Endodermal cell (in vitro differentiated cells): ENCODE results near the gene LSR. TPM values are rescaled to one million over a fixed set of nuclear protein-coding genes. Genes with fewer than 3 reads are reported as not detected.

Experiments used
- DNase-seq: peaks from one replicate; pipeline ENCODE4 v3.0.0-alpha.2; 2017
- H3K27ac ChIP-seq: 2 replicates; pipeline ENCODE4 v1.5.1; 2013; ENCODE audit warnings: mild to moderate bottlenecking, low read depth, low read length, moderate library complexity
- H3K27me3 ChIP-seq: 2 replicates; pipeline ENCODE4 v1.6.1; 2013; ENCODE audit warnings: mild to moderate bottlenecking, low read length, moderate library complexity; ENCODE audit not compliant: insufficient read depth, control insufficient read depth, poor library complexity, severe bottlenecking
- H3K36me3 ChIP-seq: 2 replicates; pipeline ENCODE4 v1.7.0; 2013; ENCODE audit warnings: mild to moderate bottlenecking, low read length, moderate library complexity; ENCODE audit not compliant: control insufficient read depth, insufficient read depth
- H3K4me1 ChIP-seq: one replicate; pipeline ENCODE4 v1.7.0; 2013; ENCODE audit warnings: low read length; ENCODE audit not compliant: control insufficient read depth, insufficient read depth
- H3K4me3 ChIP-seq: 2 replicates; pipeline ENCODE4 v1.5.1; 2013; ENCODE audit warnings: mild to moderate bottlenecking, low read length, moderate library complexity
- H3K9ac ChIP-seq: 2 replicates; pipeline ENCODE4 v1.6.1; 2013; ENCODE audit warnings: mild to moderate bottlenecking, low read length, moderate library complexity; ENCODE audit not compliant: poor library complexity, severe bottlenecking; ENCODE audit errors: extremely low read depth
- H3K9me3 ChIP-seq: 2 replicates; pipeline ENCODE4 v1.6.1; 2013; ENCODE audit warnings: mild to moderate bottlenecking, low read length, moderate library complexity; ENCODE audit not compliant: control insufficient read depth
- H3K27ac Mint-ChIP-seq: 2 replicates; pipeline ENCODE4 v1.8.0; 2020; ENCODE audit warnings: mixed read lengths
- H3K27me3 Mint-ChIP-seq: 2 replicates; pipeline ENCODE4 v1.8.0; 2021; ENCODE audit warnings: mild to moderate bottlenecking, mixed read lengths; ENCODE audit not compliant: insufficient read depth
- H3K36me3 Mint-ChIP-seq: 2 replicates; pipeline ENCODE4 v1.8.0; 2020; ENCODE audit warnings: low read depth, mixed read lengths
- H3K4me1 Mint-ChIP-seq: 2 replicates; pipeline ENCODE4 v1.8.0; 2020; ENCODE audit warnings: mixed read lengths
- H3K4me3 Mint-ChIP-seq: 2 replicates; pipeline ENCODE4 v1.8.0; 2020; ENCODE audit warnings: mild to moderate bottlenecking, moderate library complexity, mixed read lengths
- H3K9me3 Mint-ChIP-seq: 2 replicates; pipeline ENCODE4 v1.8.0; 2020; ENCODE audit warnings: mild to moderate bottlenecking, mixed read lengths
- WGBS, 2 experiments: methylation state at CpG; one replicate each; pipeline versions ENCODE4 v1.1.5 to v1.1.7; 2013; ENCODE audit warnings: missing lambda C conversion rate in 2 of 2, mixed read lengths in 1 of 2; ENCODE audit not compliant: insufficient coverage in 1 of 2, insufficient read length in 1 of 2; 5-methylcytosine and 5-hydroxymethylcytosine counted together
- total RNA-seq, 2 donors: library from RNA; stranded (reverse); fragmentation: NEBNext Ultra II Directional in 1 of 2; extraction: Animal tissue kit (Norgen Biotek cat#: 25700) in 1 of 2; gene quantifications; 2 replicates in 1 of 2; 3 replicates in 1 of 2; pipeline ENCODE4 v1.2.1, GENCODE V29; 2021
- TF ChIP-seq, protein P1 (sequence below): fragments of 200-600 bp; sonication (generic); conservative IDR thresholded peaks from 2 replicates; pipeline ENCODE4 v1.5.0; 2021; ENCODE audit warnings: antibody characterized with exemption, mild to moderate bottlenecking

The LSR gene
- total RNA-seq, 2 donors from 2014 or later: 112 to 170 TPM

DNA sequence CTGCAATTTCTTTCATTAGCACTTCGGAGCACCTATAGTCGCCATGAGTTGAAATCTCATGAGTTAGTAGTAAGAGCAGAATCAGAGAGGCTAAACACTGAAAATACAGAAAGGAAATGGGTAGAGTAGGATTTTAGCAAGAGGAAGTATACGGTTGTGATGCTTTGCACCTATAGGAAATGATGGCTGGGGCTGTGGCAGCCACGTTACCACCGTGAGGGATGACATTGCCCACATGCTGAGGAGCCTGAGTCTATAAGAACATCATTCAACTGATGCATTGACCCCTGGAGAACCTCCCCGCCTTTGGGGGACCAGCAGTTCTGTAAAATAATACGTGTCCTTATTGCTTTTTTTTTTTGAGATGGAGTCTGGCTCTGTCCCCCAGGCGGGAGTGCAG lies 40.7 kb upstream of the LSR start:
- Histone ChIP-seq H3K9me3 (no peaks in the 10 kb centered on the region), H3K4me1 (no peaks in the 10 kb centered on the region), H3K9ac (no peak overlapping the region), H3K4me3 (no peak overlapping the region), H3K27ac (no peak overlapping the region), H3K36me3 (no peaks in the 10 kb centered on the region), H3K27me3 (no peaks in the 10 kb centered on the region)
- peaks cover 11% of the 10 kb centered on the region for H3K4me1 Mint-ChIP-seq
- DNase-seq: no peak
- no peaks in the 10 kb centered on the region for H3K36me3 Mint-ChIP-seq
- H3K4me3 Mint-ChIP-seq: no peak overlapping the region
- no peaks in the 10 kb centered on the region for H3K9me3 Mint-ChIP-seq
- no peaks in the 10 kb centered on the region for H3K27me3 Mint-ChIP-seq
- TF ChIP-seq, protein P1, sequence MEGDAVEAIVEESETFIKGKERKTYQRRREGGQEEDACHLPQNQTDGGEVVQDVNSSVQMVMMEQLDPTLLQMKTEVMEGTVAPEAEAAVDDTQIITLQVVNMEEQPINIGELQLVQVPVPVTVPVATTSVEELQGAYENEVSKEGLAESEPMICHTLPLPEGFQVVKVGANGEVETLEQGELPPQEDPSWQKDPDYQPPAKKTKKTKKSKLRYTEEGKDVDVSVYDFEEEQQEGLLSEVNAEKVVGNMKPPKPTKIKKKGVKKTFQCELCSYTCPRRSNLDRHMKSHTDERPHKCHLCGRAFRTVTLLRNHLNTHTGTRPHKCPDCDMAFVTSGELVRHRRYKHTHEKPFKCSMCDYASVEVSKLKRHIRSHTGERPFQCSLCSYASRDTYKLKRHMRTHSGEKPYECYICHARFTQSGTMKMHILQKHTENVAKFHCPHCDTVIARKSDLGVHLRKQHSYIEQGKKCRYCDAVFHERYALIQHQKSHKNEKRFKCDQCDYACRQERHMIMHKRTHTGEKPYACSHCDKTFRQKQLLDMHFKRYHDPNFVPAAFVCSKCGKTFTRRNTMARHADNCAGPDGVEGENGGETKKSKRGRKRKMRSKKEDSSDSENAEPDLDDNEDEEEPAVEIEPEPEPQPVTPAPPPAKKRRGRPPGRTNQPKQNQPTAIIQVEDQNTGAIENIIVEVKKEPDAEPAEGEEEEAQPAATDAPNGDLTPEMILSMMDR: no peak
- 86 to 88% methylated on average over 6 to 8 of the region's 8 CpGs for WGBS, 2 experiments
- no peak overlapping the region for H3K27ac Mint-ChIP-seq

DNA sequence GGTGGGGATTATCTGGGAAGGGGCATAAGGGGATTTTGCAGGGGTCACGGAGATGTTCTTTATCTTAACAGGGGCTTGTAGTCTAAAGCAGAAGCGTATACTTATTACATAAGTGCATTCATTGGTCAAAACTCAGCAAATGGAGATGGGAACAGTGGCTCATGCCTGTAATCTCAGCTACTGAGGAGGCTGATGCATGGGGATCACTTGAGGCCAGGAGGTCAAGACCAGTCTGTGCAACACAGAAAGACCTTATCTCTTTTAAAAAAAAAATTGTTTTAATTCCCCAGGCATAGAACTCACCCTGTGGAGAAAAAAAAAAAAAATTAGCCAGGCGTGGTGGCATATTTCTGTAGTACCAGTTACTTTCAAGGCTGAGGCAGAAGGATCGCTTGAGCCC lies 39.2 kb upstream of the LSR start:
- Mint-ChIP-seq H3K27me3 (no peaks in the 10 kb centered on the region), H3K4me1 (peaks cover 10% of the 10 kb centered on the region), H3K4me3 (no peak overlapping the region), H3K9me3 (no peaks in the 10 kb centered on the region), H3K36me3 (no peaks in the 10 kb centered on the region), H3K27ac (no peak overlapping the region)
- peak; percentile 10 for DNase-seq
- TF ChIP-seq, protein P1: no peak
- Histone ChIP-seq H3K27me3 (no peaks in the 10 kb centered on the region), H3K9ac (no peak overlapping the region), H3K27ac (no peak overlapping the region), H3K4me1 (no peaks in the 10 kb centered on the region), H3K4me3 (no peak overlapping the region), H3K9me3 (no peaks in the 10 kb centered on the region), H3K36me3 (no peaks in the 10 kb centered on the region)
- 90 to 91% methylated on average over 4 of the region's 4 CpGs for WGBS, 2 experiments

DNA sequence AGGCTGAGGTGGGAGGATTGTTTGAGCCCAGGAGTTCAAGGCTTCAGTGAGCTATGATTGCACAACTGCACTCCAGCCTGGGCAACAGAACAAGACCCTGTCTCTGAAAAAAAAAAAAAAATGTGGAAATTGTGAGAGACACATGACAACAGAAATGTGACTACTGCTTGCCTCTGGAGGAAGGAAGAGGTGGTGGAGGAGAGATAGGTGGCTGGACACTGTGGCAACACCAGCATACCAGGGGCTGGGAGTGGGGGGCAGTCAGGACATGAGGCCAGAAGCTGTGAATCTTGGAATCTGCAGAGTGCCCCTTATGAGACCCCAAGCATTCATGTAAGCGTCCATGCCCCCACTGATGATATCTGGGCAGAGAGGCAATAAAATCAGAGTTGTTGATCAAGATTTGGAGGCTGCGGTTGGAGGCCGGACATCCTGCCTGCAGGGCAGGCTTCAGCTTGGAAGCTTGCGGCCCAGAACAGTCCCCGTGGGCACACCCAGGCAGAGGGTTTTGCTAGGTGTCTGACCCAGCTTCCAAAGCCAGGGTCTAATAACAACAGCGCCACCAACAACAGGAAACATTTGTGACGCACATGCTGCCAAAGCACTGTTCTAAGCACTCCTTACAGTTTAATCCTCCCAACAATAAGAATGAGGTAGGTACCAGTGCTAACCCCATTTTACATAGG lies 37.1 kb upstream of the LSR start:
- H3K27ac ChIP-seq: no peak overlapping the region
- no peaks in the 10 kb centered on the region for H3K9me3 ChIP-seq
- no peak overlapping the region for H3K9ac ChIP-seq
- Mint-ChIP-seq H3K36me3 (no peaks in the 10 kb centered on the region), H3K9me3 (no peaks in the 10 kb centered on the region), H3K4me1 (no peaks in the 10 kb centered on the region), H3K27ac (no peak overlapping the region), H3K27me3 (no peaks in the 10 kb centered on the region), H3K4me3 (no peak overlapping the region)
- TF ChIP-seq, protein P1: no peak
- no peaks in the 10 kb centered on the region for H3K36me3 ChIP-seq
- H3K27me3 ChIP-seq: no peaks in the 10 kb centered on the region
- 93 to 94% methylated on average over 4 to 7 of the region's 7 CpGs for WGBS, 2 experiments
- peak; percentile 17 for DNase-seq
- no peak overlapping the region for H3K4me3 ChIP-seq
- H3K4me1 ChIP-seq: no peaks in the 10 kb centered on the region
